ENCODE results near the gene GDPD5.

DNA sequence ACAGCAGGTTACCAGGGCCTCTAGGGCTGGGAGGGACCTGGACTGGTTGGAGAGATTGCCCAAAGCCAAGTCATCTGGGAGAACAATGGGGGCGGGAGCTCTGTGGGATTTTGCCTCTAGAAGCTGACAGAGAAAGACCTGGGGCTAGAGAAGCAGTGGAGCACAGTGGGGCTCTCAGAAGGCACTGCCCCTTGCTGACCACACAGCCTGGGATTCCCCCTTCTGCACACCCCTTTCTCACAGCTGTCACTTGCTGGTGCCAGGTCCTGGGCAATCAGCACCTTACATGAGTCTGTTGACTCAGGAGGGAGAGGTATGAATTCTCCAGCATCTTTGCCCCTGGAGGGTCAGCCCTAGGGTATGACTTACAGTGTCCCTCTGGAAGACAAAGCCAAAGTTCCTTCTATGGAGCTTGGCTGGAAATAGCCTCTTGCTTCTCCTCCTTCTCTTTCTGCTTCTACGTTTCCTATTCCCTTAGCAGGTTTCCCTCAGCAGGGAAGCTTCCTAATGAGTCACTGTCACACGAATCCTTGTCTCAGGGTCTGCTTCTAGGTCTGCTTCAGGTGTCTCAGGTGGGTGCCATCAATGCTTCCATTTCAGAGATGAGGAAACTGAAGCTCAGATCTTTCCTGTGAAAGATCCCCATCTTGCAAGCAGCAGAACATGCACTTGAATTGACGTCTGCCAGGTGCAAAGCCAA, 27.0 kb downstream of the GDPD5 start:
- TF ChIP-seq, protein P1, sequence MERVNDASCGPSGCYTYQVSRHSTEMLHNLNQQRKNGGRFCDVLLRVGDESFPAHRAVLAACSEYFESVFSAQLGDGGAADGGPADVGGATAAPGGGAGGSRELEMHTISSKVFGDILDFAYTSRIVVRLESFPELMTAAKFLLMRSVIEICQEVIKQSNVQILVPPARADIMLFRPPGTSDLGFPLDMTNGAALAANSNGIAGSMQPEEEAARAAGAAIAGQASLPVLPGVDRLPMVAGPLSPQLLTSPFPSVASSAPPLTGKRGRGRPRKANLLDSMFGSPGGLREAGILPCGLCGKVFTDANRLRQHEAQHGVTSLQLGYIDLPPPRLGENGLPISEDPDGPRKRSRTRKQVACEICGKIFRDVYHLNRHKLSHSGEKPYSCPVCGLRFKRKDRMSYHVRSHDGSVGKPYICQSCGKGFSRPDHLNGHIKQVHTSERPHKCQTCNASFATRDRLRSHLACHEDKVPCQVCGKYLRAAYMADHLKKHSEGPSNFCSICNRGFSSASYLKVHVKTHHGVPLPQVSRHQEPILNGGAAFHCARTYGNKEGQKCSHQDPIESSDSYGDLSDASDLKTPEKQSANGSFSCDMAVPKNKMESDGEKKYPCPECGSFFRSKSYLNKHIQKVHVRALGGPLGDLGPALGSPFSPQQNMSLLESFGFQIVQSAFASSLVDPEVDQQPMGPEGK (CRISPR knock-in tag; IDR thresholded peaks at IDR 0.05; ENCODE audit: borderline replicate concordance), result no peak
- TF ChIP-seq GLIS3 (CRISPR knock-in tag; IDR thresholded peaks at IDR 0.05), result no peak
- TF ChIP-seq ZFP30 (CRISPR knock-in tag; IDR thresholded peaks at IDR 0.05), result no peak
- TF ChIP-seq, protein P2, sequence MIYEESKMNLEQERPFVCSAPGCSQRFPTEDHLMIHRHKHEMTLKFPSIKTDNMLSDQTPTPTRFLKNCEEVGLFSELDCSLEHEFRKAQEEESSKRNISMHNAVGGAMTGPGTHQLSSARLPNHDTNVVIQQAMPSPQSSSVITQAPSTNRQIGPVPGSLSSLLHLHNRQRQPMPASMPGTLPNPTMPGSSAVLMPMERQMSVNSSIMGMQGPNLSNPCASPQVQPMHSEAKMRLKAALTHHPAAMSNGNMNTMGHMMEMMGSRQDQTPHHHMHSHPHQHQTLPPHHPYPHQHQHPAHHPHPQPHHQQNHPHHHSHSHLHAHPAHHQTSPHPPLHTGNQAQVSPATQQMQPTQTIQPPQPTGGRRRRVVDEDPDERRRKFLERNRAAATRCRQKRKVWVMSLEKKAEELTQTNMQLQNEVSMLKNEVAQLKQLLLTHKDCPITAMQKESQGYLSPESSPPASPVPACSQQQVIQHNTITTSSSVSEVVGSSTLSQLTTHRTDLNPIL (CRISPR knock-in tag; IDR thresholded peaks at IDR 0.05; ENCODE audit: low read depth), result no peak
- TF ChIP-seq ZNF8 (CRISPR knock-in tag; IDR thresholded peaks at IDR 0.05), result no peak
- TF ChIP-seq SNAI2 (CRISPR knock-in tag; IDR thresholded peaks at IDR 0.05), result no peak
- no peak for TF ChIP-seq ARNTL (CRISPR knock-in tag; IDR thresholded peaks at IDR 0.05; ENCODE audit: borderline replicate concordance, low read depth)
